ENCODE data around the gene KRT13. TPM values are rescaled to one million over a fixed set of nuclear protein-coding genes. Genes with fewer than 3 reads are reported as not detected.

The KRT13 gene
- total RNA-seq, 1 donor from 2014 or later, result not detected

GRCh38 chr17:41520821-41521521 lies 15.6 kb upstream of the KRT13 start:
- no peak for DNase-seq (ENCODE audit: low read depth in 2 of 2)

DNA sequence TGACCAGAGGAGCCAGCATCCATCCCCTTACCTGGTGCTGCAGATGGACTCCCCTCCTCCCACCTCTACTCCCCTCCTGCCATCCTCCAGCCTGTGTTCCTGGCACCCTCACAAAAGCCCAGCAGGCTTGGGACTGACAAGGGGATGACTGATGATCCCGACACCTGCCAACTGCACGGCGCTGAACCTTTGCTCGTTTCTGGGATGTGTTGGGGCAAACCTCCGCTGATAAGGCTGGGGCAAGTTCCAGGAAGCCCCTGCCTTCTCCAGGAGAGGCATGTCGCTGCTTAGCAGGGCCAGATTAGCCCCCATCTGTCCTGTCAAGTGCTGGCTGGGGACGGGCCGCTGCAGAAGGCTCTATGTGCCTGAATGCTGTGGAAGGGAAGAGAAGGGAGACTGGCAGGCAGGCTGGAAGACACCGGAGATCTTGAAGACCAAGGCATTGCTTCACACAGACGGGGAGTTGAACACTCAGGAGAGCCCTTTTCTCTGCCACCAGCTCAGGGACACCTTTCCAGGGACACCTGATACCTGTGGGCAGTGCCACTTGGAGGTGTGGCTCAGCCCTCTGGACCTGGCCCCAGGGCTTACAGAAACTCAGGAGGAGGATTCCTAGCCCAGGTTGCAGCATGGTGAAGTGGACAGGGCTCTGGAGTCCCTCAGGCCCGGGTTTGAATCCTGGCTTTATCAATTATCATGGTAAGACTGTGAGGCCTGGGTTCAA lies 14.3 kb upstream of the KRT13 start:
- DNase-seq (ENCODE audit: low read depth in 2 of 2), result no peak

DNA sequence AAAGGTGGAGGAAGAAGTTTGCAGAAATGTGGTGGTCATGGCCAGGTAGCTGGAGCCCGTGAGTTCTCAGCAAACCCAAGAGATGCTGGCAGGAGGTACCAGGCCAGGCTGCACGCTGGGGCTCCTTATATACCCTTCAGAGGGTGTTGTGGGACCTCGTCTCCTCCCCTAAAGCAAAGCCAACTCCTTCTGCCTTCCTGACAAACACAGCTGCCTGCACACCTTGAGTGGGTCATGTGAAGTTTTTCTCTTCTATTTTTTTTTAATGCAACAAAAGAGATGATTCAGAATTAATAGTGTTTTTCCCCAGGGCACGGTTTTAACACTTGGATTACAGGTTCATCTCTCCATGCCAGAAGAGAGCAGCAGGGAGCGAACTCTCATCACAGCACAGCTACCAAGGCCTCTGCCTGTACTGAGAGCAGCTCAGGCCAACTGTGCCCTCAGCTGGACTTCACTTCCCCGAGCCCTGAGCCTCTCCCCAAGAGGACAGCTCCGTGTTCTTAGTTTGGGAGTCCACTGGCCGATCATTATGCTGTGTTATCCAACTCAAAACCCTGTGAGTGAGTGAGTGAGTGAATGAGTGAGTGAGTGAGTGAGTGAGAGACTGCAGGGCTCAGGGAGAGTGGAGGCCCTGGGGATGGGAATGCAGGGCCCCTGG lies 13.5 kb upstream of the KRT13 start, which contains the start of gene KRT15:
Gene KRT15, minus strand, starts transcription at position 102 of the 661 bp plus-strand sequence. Its CDS starts 63 bp downstream, at position 39.
- no peak for DNase-seq (ENCODE audit: low read depth in 2 of 2)

- no peak for DNase-seq (ENCODE audit: low read depth in 2 of 2)
Observed at GRCh38 chr17:41518031-41518430, 12.6 kb upstream of the KRT13 start.

DNA sequence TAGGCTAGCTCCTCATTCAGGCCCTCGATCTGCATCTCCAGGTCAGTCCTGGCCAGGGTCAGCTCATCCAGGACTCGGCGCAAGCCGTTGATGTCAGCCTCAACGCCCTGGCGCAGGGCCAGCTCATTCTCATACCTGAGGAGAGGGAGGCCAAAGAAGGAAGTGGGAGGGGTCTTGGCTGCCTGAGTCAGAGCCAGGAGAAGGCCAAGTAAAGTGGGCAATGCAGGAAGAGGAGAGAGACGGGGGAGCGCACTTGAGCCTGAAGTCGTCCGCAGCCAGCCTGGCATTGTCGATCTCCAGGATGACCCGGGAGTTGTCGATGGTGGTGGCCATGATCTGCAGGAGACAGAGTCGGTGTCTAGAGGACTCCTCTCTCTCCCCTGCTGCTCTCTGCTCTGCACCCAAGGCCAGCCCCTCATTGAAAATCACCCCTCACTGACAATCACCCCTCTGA lies 11.4 kb upstream of the KRT13 start:
- DNase-seq (ENCODE audit: low read depth in 2 of 2), result no peak

DNA sequence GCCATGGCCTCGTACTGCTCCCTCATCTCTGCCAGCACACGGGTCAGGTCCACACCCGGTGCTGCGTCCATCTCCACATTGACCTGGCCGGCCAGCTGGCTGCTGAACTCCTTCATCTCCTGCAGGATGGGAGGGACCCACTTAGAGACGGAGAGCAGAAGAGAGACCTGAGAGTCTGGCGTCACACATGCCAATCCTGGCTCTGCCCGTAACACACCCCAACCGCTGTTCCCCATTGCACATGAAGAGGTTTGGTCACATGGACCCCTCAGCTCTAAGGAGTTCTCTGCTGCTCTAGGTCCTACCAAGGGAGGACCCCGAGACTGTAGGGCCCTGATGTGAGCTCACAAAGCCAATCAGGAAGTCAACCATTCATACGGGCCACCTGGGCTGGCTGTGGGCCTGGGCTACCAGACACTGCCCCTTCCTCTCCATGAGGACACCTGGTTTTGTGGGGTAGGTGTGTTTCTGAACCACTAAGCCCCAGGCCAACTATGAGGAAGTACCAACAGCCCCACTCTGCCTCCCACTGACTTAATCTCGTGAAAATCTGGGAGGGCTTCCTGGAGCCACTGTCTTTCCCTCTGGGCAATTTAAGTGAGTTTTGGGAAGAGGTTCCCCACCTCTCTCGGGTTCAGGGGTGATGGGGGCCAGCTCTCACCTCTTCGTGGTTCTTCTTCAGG lies 10.9 kb upstream of the KRT13 start:
- DNase-seq (ENCODE audit: low read depth in 2 of 2), result no peak

DNA sequence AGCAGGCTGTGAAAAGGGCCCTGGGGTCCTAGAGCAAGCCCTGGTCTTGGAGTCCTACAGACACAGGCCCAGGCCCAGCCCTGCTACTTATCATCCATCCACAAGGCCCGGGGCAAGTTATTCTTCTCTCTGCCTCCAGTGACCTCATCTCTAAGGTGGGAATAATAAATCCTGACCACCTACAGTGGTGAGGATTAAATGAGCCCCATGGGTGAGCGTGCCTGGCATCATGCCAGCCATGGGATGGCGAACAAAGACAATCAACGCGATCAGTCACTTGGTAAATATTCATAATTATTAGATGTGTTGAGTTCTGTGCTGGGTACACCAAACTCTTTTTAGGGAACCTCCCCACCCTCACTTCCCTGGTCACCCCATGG lies 7.7 kb upstream of the KRT13 start:
- no peak for DNase-seq (ENCODE audit: low read depth in 2 of 2)

DNA sequence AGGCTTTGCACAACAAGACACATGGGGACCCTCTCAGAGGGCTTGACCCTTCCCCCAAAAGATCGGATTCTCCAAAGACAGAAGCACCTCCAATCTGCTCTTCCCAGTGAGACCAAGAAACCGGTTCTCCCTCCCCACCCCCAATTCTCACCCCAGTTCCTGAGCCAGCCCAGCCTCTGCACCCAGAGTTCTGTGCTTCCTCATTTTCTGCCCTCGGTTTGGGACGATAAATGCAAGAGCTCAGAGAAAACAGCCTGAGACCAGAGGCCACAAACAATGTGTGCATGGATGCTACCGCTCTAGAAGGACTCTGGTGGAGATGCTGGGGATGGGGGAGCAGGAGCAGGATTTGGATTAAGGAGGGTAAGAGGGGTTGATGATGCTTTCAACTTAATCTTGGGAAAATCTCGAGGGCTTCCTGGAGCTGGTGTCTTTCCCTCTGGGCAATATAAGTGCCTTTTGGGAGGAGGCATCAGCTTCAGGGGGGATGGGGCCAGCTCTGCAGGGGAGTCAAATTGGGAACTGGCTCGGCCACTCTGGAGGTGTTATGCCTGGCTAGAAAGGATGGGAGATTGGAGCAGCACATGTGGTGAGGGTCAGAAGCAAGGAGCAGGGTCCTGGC lies 7.2 kb upstream of the KRT13 start:
- DNase-seq (ENCODE audit: low read depth in 2 of 2), result no peak

- no peak for DNase-seq (ENCODE audit: low read depth in 2 of 2)
Observed at GRCh38 chr17:41511716-41512115, 6.3 kb upstream of the KRT13 start.

DNA sequence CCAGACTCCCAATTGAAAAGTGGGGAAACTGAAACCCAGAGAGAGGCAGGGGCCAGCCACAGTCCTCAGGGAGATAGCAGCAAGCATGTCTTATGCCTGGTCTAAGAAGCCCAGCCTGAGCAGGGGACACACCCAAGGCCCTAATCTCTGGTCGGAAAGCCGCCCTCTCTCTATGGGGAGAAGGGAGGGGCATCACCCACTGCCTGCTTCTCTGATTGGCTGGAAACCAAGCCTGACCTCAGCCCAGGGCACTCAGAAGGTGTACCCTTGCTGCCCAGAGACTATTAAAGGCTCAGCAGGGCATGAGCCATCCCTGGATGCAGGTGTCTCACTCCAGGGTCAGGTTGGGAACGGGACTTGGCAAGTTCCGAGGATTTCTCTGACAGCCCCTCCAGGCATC lies 5.7 kb upstream of the KRT13 start:
- DNase-seq (ENCODE audit: low read depth in 2 of 2), result no peak

DNA sequence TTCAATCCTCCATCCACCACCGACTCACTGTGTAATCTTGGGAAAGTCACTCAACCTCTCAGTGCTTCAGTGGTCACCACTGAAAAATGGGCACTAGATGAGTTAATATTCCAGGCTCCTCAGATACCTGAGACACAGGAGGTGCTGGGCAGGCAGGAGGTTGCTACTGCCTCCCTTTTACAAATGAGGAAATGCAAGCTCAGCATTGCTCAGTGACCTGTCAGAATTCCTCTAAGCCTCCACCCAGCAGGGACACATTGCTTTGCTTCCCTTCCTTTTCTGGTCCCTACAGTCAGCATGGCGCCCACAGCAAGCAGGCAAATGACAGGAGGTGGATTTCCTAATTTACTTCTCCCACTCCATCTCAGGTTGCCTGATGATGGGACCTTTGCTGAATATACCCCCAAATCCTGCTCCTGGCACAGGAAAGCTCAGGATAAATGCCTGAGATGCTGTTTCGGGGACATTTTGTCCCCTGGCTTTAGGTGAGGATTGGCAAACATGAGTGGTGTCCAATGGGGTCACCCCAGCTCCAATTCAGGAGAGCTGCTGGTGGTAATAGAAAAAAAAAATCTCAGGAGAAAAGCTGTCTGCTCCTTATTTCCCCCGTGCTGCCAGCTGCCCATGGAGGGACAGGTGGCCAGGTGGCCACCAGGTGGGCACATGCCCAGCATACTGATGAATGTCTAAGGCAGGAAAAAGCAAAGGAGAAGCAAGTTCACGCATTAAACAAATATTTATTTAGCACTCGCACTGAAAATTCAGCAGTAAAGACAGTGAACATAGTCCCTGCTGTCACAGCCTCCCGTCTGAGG lies 5.0 kb upstream of the KRT13 start:
- no peak for DNase-seq (ENCODE audit: low read depth in 2 of 2)

- no peak for DNase-seq (ENCODE audit: low read depth in 2 of 2)
Observed at GRCh38 chr17:41507315-41507880, 2.0 kb upstream of the KRT13 start.

- no peak for DNase-seq (ENCODE audit: low read depth in 2 of 2)
Observed at GRCh38 chr17:41505809-41506767, 676 bp upstream of the KRT13 start.

DNA sequence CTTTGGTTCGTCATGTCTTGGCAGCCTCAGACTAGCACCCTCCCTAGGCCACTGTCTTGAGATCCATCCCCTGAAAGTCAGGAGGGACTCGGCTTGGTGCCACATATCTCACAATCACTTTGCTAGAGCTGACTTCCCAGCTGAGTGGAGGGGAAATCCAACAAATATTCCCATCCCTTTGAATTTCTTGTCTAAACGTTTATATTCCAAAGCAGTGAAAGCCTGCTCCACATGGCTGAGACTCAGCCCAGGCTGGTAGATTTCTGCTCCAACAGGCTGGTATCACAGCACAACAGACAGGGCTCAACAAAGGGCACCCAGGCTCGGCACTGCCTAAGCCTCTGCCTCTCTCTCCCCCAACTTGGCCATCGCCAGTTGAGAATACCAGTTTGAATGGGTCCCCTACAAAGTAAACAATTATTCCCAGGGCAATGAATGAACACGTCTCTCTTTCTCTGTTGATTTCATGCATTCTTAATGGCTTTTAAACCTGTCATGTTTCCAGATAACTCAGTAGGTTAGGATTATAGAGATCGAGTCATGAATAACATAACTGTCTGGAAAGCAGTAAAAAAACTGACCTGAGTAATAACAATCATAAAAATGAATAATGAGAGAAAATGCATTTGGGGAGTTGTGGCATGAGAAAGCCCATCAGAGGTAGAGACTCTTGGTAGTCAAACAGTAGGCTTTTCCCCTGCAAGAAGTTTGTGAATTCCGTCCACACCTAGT lies 1.0 kb downstream of the KRT13 start:
- no peak for DNase-seq (ENCODE audit: low read depth in 2 of 2)

GRCh38 chr17:41503202-41503601 lies 2.2 kb downstream of the KRT13 start:
- DNase-seq (ENCODE audit: low read depth in 2 of 2), result no peak

GRCh38 chr17:41500131-41500911 lies 5.1 kb downstream of the KRT13 start:
- DNase-seq (ENCODE audit: low read depth in 2 of 2), result peak; percentile 58 to 72

- no peak for DNase-seq (ENCODE audit: low read depth in 2 of 2)
Observed at GRCh38 chr17:41499714-41500113, 5.7 kb downstream of the KRT13 start.

GRCh38 chr17:41498276-41498675 lies 7.1 kb downstream of the KRT13 start:
- DNase-seq (ENCODE audit: low read depth in 2 of 2), result no peak

Measured in dermis microvascular lymphatic vessel endothelial cell (primary cell).